Measurements from ENCODE around the gene MARCHF7.

Gene MARCHF7

DNA sequence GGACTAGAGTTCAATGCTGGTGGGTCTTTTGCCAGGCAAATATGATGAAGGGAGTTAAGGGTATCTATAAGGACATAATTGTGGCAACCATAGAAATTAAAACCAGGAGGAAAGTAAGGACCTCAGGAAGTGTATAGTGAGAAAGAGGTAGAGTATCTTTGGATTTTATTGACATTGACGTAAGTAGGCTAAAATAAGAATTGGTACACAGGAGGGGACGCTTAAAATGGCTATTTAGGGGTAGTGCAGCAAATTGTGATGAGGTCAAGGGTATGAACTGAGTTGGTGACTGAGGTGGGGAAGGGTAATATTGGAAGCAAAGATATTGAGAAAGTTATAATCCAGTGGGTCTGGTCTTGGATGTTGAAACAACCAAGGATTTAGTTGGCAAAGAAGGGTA, 42.7 kb downstream of the MARCHF7 start:
- TF ChIP-seq, protein P1, sequence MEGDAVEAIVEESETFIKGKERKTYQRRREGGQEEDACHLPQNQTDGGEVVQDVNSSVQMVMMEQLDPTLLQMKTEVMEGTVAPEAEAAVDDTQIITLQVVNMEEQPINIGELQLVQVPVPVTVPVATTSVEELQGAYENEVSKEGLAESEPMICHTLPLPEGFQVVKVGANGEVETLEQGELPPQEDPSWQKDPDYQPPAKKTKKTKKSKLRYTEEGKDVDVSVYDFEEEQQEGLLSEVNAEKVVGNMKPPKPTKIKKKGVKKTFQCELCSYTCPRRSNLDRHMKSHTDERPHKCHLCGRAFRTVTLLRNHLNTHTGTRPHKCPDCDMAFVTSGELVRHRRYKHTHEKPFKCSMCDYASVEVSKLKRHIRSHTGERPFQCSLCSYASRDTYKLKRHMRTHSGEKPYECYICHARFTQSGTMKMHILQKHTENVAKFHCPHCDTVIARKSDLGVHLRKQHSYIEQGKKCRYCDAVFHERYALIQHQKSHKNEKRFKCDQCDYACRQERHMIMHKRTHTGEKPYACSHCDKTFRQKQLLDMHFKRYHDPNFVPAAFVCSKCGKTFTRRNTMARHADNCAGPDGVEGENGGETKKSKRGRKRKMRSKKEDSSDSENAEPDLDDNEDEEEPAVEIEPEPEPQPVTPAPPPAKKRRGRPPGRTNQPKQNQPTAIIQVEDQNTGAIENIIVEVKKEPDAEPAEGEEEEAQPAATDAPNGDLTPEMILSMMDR (IDR thresholded peaks at IDR 0.05; ENCODE audit: low read depth, low read length): no peak
- TF ChIP-seq POLR2A (IDR thresholded peaks at IDR 0.05; ENCODE audit: extremely low read depth, insufficient read length): no peak
- TF ChIP-seq MYC (IDR thresholded peaks at IDR 0.05; ENCODE audit: low read depth, low read length): no peak
- TF ChIP-seq, protein P2, sequence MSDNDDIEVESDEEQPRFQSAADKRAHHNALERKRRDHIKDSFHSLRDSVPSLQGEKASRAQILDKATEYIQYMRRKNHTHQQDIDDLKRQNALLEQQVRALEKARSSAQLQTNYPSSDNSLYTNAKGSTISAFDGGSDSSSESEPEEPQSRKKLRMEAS (IDR thresholded peaks at IDR 0.05; ENCODE audit: low read depth, low read length): no peak

DNA sequence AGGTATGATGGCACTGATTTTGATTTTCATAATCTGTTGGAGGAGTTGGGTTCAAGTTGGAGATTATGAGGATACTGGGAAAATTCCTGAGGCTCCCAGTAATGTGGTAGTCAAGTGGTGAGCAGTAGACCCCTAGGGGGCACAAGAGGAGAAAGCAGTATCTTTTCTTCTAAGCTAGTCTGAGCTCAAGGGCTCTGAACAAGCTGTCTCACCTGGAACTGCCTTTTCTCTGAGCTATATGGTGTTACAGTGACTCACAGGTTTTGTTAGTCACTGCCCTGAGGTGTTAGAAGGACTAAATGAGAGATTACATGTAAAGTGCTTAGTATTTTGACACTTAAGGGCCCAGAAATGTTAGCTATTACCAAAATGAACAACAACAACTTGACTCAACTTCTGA, 43.5 kb downstream of the MARCHF7 start:
- DNase-seq (ENCODE audit: low read depth): peak; percentile 30
- TF ChIP-seq, protein P1 (IDR thresholded peaks at IDR 0.05; ENCODE audit: low read depth, low read length): peak; percentile 37
- no peak for TF ChIP-seq POLR2A (IDR thresholded peaks at IDR 0.05; ENCODE audit: extremely low read depth, insufficient read length)
- no peak overlapping the region for H3K4me3 ChIP-seq (ENCODE audit: low read depth, low read length)

More for the DNA sequence above, 42.7 kb downstream of the MARCHF7 start:
- no peak for DNase-seq (ENCODE audit: low read depth)
- H3K4me3 ChIP-seq (ENCODE audit: low read depth, low read length): no peak overlapping the region

DNA sequence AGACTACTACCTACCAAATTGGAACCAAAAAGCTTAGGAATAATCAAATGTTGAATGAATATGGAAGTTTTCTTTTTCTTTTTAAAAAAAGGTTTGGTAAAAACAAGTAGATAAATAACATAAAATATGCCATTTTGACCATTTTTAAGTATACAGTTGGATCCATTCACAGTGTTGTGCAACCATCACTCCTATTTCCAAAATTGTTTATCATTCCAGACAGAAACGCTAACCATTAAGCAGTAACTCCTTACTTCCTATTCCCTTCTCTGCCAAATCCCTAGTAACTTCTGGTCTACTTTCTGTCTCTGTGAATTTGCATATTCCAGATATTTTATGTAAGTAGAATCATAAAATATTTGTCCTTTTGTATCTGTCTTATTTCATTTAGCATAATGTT, 45.9 kb downstream of the MARCHF7 start:
- no peak for DNase-seq (ENCODE audit: low read depth)
- no peak overlapping the region for H3K4me3 ChIP-seq (ENCODE audit: low read depth, low read length)
- no peak for TF ChIP-seq POLR2A (IDR thresholded peaks at IDR 0.05; ENCODE audit: extremely low read depth, insufficient read length)
- no peak for TF ChIP-seq MYC (IDR thresholded peaks at IDR 0.05; ENCODE audit: low read depth, low read length)
- TF ChIP-seq, protein P2 (IDR thresholded peaks at IDR 0.05; ENCODE audit: low read depth, low read length): no peak
- TF ChIP-seq, protein P1 (IDR thresholded peaks at IDR 0.05; ENCODE audit: low read depth, low read length): no peak

DNA sequence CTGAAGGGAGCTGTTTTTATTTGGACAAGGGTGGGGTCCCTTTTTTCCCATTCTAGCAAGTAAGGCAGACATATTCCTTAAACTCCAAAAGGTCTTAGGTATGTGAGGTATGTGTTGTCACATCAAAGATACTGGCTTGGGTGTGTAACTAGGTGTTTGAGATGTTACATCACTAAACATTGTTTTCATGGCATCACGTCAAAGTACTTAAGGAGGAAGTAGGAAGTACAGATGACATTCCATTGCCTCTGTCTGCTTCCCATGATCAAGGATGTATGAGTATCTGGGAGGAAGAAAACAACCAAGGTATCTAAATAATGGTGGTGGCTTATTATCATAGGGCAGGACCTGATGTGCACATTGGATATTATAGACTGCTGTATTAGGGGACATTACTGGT, 46.4 kb downstream of the MARCHF7 start:
- TF ChIP-seq, protein P2 (IDR thresholded peaks at IDR 0.05; ENCODE audit: low read depth, low read length): no peak
- no peak for TF ChIP-seq MYC (IDR thresholded peaks at IDR 0.05; ENCODE audit: low read depth, low read length)
- TF ChIP-seq, protein P1 (IDR thresholded peaks at IDR 0.05; ENCODE audit: low read depth, low read length): no peak
- TF ChIP-seq POLR2A (IDR thresholded peaks at IDR 0.05; ENCODE audit: extremely low read depth, insufficient read length): no peak
- no peak overlapping the region for H3K4me3 ChIP-seq (ENCODE audit: low read depth, low read length)
- DNase-seq (ENCODE audit: low read depth): no peak

DNA sequence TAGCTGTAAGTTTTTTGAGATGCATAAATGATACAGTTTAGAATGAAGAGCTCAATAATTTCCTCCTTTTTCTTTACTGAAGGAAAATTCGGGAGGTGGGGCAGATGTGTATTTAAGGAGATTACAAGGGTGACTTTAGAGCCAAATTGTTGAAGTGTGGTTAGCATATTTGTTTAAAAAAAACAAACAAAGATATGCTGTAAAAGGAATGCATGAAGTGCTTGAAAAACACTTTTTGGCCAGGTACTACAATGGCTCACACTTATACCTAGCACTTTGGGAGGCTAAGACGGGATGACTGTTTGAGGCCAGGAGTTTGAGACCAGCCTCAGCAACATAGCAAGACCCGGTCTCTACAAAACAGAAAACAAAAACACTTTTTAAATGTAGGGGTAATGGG, 47.3 kb downstream of the MARCHF7 start:
- TF ChIP-seq, protein P2 (IDR thresholded peaks at IDR 0.05; ENCODE audit: low read depth, low read length): no peak
- TF ChIP-seq MYC (IDR thresholded peaks at IDR 0.05; ENCODE audit: low read depth, low read length) (no peak), POLR2A (IDR thresholded peaks at IDR 0.05; ENCODE audit: extremely low read depth, insufficient read length) (no peak)
- TF ChIP-seq, protein P1 (IDR thresholded peaks at IDR 0.05; ENCODE audit: low read depth, low read length): no peak
- H3K4me3 ChIP-seq (ENCODE audit: low read depth, low read length): no peak overlapping the region
- no peak for DNase-seq (ENCODE audit: low read depth)

DNA sequence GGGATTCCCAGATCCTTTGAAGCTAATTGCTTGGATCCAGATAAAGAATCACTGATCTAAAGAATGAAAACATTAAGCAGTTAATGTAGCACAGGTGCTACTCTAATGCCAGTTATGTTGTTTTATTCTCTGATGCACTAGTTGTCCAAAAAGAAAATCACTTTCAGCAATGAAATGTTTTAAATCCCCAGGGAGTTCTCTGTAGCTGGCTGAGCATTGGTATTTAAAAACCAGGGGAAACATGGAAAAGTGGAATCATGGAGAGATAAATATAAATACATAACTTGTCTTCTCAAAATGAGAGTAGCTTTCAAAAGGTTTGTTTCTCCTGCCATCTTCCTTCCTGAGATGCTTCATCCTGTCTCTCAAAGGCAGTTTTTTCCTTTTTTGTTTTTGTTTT, 48.0 kb downstream of the MARCHF7 start:
- no peak overlapping the region for H3K4me3 ChIP-seq (ENCODE audit: low read depth, low read length)
- DNase-seq (ENCODE audit: low read depth): no peak
- TF ChIP-seq, protein P1 (IDR thresholded peaks at IDR 0.05; ENCODE audit: low read depth, low read length): no peak
- TF ChIP-seq POLR2A (IDR thresholded peaks at IDR 0.05; ENCODE audit: extremely low read depth, insufficient read length) (no peak), MYC (IDR thresholded peaks at IDR 0.05; ENCODE audit: low read depth, low read length) (no peak)
- TF ChIP-seq, protein P2 (IDR thresholded peaks at IDR 0.05; ENCODE audit: low read depth, low read length): no peak

All from NB4 (cell line).